Measurements from ENCODE around the gene TSPAN11. TPM values are rescaled to one million over a fixed set of nuclear protein-coding genes. Genes with fewer than 3 reads are reported as not detected.

The TSPAN11 gene
- total RNA-seq, 1 experiment from 2014 or later: not detected

DNA sequence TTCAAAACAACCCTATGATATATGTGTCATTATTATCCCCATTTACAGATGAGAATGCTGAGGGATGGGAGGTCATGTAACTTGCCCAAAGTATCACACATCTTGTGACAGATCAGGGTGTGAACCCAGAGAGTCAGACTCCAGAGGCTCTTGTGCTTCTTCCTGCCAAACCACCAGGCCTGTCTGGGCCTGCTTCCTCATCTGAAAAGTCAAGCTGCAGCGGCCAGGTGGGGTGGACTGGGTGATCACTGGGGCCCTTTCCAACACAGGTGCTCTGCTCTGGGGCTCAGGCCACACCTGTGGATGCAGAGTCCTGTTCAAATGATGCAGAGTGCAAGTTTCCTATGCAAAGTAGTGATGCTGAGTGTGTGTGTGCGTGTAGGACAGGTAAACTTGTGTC lies 26.7 kb downstream of the TSPAN11 start:
- DNase-seq (ENCODE audit: low spot score): no peak
- in situ Hi-C loops (cut with HindIII; ENCODE audit: low sequenced_read_pairs): no loop called here

GRCh38 chr12:30953951-30954751 lies 27.6 kb downstream of the TSPAN11 start:
- DNase-seq (ENCODE audit: low spot score): no peak
- in situ Hi-C loops (cut with HindIII; ENCODE audit: low sequenced_read_pairs): no loop called here

GRCh38 chr12:30955214-30955613 lies 28.7 kb downstream of the TSPAN11 start:
- in situ Hi-C loops (cut with HindIII; ENCODE audit: low sequenced_read_pairs): no loop called here

DNA sequence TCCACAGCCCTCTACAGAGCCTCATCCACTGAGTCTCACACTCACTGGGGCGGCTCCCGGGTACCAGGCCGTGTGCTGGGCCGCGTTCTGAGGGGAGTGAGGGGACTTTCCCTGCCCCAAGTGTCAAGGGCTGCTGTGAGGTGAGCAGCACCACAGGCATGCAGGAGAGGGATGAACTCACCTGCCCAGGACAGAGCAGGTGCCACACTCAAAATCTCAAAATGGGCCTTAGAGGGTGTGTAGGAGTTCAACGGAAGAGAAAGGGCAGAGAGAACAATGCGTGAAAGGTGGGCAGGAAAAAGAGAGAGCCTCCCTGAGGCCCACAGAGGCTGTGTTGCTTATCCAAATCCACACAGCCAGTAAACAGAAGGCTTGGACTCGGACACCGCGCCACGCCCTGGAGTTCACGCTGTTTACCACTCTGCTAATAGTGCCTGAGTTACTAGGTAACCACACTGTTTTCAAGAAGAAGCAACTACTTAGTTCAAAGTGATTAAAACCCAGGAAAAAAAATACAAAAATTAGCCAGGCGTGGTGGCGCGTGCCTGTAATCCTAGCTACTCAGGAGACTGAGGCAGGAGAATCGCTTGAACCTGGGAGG lies 32.7 kb downstream of the TSPAN11 start:
- in situ Hi-C loops (cut with HindIII; ENCODE audit: low sequenced_read_pairs): no loop called here
- DNase-seq (ENCODE audit: low spot score): no peak

More at GRCh38 chr12:30955214-30955613, 28.7 kb downstream of the TSPAN11 start:
- DNase-seq (ENCODE audit: low spot score): no peak

DNA sequence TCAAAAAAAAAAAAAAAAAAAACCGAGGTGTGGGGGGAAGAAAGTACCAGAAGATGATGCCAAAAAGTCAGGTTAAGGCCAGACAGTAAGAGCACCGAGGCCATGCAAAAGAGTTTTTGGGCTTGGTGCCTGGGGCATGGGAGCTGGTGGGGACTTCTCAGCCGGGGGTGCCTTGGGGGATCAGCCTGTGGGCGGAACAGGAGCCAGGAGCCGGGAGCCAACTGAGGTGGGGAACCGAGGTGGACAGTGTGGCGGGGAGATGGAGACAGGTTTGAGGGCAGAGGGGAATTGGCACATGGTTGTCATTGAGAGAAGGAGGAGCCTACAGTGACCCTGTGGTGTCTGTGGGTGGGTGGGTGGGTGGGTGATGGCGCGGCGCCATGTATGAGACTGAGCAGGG lies 33.2 kb downstream of the TSPAN11 start:
- in situ Hi-C loops (cut with HindIII; ENCODE audit: low sequenced_read_pairs): no loop called here
- DNase-seq (ENCODE audit: low spot score): no peak

- no peak for DNase-seq (ENCODE audit: low spot score)
- in situ Hi-C loops (cut with HindIII; ENCODE audit: low sequenced_read_pairs): no loop called here
These were observed 34.5 kb downstream of the TSPAN11 start for GRCh38 chr12:30961030-30961429.

GRCh38 chr12:30962047-30962446 lies 35.5 kb downstream of the TSPAN11 start:
- DNase-seq (ENCODE audit: low spot score): peak; percentile 70
- in situ Hi-C loops (cut with HindIII; ENCODE audit: low sequenced_read_pairs): no loop called here

DNA sequence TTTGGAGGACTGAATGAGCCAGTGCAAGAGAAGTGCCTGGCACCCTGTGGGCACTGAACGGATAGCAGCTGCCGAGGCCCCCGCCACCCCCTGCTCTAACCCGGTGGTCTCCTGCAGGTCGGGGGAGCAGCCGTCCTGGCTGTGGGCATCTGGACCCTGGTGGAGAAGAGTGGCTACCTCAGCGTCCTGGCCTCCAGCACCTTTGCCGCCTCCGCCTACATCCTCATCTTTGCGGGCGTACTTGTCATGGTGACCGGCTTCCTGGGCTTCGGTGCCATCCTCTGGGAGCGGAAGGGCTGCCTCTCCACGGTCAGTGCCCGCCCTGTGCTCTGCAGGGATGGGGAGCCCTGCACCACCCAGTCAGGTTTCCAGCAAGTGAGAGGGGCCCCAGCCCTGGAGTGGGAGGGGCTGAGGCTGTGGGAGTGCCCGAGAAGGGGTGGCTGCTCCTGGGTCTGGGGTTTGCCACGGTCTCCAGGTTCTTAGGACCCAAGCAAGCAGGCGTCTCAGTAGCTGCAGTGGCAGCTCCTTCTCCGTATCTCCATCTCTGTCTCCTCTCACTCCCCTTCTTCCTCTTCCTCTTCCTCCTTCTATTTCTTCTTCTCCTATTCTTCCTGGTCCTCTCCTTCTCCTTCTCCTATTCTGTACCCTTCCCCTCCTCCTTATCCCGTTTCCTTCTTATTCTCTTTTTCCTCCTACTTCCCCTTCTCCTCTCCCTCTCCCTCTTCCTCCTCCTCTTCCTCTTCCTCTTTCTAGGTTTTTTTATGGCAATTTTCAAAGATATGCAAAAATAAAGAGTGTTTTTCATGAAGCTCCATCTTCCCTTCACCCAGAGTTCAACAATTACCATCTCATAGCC lies 37.4 kb downstream of the TSPAN11 start:
- in situ Hi-C loops (cut with HindIII; ENCODE audit: low sequenced_read_pairs): no loop called here
- DNase-seq (ENCODE audit: low spot score): no peak

DNA sequence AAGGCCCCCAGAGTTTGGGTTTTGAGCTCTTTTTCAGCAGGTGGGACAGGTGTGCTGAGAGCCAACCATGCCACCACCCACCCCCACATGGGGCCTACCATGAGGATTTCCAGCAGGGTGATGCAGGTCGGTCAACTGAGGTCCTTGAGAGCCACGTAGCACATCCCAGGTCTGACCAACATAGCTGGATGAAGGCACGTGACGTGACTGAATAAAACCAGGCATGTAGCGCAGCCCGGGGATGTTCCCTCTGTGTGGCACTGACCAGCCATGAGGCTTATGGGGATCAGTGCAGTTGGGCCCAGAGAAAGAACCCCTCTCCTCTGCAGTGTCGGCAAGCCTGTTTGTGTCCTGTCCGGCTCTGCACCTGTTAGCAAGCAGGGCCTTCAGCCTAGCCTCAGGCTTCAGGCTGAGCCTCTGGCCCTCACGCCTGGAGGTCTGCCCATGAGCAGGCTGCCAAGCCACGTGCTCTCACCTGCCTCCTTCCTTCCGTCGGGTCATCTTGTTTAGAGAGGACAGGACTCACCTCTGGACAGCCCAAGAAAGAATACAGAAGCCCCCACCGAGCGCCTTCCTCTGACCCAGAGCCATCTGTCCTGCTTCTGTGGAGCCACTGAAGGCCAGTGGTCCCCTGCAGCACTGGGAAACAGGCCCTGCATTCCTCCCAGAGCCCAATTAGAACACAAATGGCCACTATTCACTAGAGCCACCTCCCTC lies 38.5 kb downstream of the TSPAN11 start:
- DNase-seq (ENCODE audit: low spot score): peak; percentile 84
- in situ Hi-C loops (cut with HindIII; ENCODE audit: low sequenced_read_pairs): no loop called here

DNA sequence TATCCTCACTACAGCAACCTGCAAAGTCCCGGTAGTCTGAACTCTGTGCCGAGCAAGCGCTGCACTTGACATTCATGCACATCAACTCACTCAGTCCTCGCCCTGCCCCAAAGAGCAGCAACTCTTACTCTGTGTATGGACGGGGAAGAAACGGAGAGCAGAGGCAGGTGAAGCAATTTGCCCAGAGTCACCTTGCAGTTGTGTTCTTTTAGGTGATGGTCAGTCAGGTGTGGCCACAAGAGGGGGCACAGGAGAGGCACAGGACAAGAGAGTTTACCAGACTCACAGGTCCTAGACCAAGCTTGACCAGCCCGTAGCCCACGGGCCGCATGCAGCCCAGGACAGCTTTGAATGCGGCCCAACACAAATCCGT lies 39.1 kb downstream of the TSPAN11 start:
- DNase-seq (ENCODE audit: low spot score): no peak
- in situ Hi-C loops (cut with HindIII; ENCODE audit: low sequenced_read_pairs): no loop called here

GRCh38 chr12:30967026-30967425 lies 40.5 kb downstream of the TSPAN11 start:
- in situ Hi-C loops (cut with HindIII; ENCODE audit: low sequenced_read_pairs): no loop called here
- DNase-seq (ENCODE audit: low spot score): peak; percentile 96

- peak; percentile 68 for DNase-seq (ENCODE audit: low spot score)
- in situ Hi-C loops (cut with HindIII; ENCODE audit: low sequenced_read_pairs): no loop called here
These were observed 41.7 kb downstream of the TSPAN11 start for GRCh38 chr12:30968211-30968610.

GRCh38 chr12:30969006-30969405 lies 42.5 kb downstream of the TSPAN11 start:
- no peak for DNase-seq (ENCODE audit: low spot score)
- in situ Hi-C loops (cut with HindIII; ENCODE audit: low sequenced_read_pairs): no loop called here

DNA sequence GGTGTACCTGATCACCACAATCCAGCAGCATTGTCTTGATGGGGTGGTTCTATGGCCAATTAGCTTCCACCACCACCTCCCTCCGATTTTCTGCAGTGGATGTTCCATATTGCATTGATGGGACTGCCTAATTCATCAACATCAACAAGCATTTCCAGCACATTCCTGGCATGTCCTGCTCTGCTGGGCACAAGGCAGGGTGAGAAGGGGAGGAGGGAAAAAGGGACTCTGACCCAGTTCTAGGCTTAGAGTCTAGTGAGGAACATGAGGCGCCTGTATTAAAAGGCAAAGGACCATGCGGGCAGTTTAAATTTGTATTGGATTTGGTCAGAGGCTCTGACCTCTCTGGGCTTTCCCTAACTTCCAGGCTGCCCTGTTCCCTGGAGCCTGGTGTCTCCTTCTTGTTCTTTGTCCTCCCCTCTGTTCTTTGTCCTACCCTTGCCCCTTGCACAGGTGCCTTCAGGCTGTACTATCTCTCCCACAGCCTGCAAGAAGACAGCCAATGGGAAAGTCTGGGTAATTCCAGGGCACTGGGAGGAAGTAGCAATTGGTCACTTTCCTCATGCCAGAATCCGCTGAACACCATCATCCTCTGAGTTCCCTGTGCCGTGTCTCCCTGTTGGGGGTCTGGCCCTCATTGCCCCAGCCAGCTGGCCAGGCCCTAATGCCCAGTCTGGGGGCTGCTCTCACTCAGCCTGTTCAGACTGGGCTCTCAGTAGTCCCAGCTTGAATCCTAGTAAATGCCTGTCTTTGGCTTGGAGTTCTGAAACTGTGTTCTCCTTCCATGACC lies 43.3 kb downstream of the TSPAN11 start:
- peak; percentile 79 for DNase-seq (ENCODE audit: low spot score)
- in situ Hi-C loops (cut with HindIII; ENCODE audit: low sequenced_read_pairs): no loop called here

GRCh38 chr12:30970559-30971197 lies 44.1 kb downstream of the TSPAN11 start:
- DNase-seq (ENCODE audit: low spot score): peak; percentile 53
- in situ Hi-C loops (cut with HindIII; ENCODE audit: low sequenced_read_pairs): no loop called here

- no peak for DNase-seq (ENCODE audit: low spot score)
- in situ Hi-C loops (cut with HindIII; ENCODE audit: low sequenced_read_pairs): no loop called here
These were observed 45.5 kb downstream of the TSPAN11 start for GRCh38 chr12:30972035-30972434.

- no peak for DNase-seq (ENCODE audit: low spot score)
- in situ Hi-C loops (cut with HindIII; ENCODE audit: low sequenced_read_pairs): no loop called here
These were observed 46.6 kb downstream of the TSPAN11 start for GRCh38 chr12:30973175-30973574.

DNA sequence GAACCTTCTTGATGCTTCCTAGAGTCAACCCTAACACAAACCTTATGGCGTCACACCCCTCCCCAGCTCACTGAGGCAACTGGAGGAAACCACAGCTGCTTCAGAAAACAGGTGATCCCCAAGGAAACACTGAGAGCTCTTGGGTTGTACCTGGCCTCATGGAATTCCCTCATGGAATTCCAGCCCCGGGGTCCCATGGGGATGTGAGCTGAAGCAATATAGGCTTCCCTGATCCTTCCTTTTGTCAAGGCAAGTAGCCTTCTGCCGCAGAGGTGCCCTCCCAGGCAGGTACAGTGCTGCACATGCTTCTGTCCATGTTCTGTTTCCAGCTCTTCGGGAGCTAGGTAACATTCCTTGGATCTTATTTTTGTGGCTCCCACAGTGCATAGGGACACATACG lies 47.3 kb downstream of the TSPAN11 start:
- no peak for DNase-seq (ENCODE audit: low spot score)
- in situ Hi-C loops (cut with HindIII; ENCODE audit: low sequenced_read_pairs): no loop called here

All from G401 (cell line).